ENCODE measurements around the gene NFX1. TPM values are rescaled to one million over a fixed set of nuclear protein-coding genes. Genes with fewer than 3 reads are reported as not detected.
A peak's percentile ranks its signal among the peaks of the same experiment; 100 is the strongest.

NFX1 gene
- total RNA-seq, 1 donor from 2014 or later, result 45.0 TPM

DNA sequence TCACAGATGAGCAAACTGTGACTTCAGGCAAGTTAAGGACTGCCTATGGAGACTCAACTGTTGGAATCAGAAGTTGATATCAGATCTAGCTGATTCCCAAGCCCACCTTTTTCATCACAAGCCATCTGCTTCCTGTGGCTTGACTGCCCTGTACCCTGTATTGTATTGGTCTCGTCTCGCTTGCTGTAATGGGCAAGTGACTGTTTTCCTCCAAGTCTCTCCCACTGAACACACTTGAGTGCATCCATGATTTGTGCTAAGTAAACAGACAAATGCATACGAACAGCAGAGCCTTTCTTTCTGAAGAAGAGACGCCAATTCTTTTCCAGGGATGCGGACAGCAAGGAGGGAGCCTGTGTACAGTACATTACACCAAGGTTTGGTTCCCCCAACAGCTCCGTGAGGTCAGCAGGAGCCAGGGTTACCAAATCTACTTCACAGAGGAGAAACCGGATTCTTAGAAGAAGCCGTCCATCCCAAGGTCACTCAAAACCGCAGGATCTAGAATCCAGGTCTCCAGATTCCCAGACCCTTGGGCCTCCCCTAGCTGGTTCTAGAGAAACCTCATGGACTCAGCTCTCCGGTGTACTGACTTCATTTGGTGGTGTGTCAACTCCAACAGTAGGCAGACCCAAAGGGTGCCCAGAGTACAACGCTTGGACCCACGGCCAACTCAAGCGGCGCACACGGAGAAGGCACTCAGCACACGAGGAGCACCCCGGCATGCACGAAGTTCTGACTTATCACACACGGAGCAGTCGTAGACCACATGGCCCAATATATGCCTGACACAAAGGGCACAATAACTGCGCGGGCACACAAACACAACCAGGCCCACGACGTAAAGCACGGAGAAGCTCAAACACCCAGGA lies 26.9 kb upstream of the NFX1 start:
- DNase-seq, result no peak
- TF ChIP-seq, protein P1, sequence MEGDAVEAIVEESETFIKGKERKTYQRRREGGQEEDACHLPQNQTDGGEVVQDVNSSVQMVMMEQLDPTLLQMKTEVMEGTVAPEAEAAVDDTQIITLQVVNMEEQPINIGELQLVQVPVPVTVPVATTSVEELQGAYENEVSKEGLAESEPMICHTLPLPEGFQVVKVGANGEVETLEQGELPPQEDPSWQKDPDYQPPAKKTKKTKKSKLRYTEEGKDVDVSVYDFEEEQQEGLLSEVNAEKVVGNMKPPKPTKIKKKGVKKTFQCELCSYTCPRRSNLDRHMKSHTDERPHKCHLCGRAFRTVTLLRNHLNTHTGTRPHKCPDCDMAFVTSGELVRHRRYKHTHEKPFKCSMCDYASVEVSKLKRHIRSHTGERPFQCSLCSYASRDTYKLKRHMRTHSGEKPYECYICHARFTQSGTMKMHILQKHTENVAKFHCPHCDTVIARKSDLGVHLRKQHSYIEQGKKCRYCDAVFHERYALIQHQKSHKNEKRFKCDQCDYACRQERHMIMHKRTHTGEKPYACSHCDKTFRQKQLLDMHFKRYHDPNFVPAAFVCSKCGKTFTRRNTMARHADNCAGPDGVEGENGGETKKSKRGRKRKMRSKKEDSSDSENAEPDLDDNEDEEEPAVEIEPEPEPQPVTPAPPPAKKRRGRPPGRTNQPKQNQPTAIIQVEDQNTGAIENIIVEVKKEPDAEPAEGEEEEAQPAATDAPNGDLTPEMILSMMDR (IDR thresholded peaks at IDR 0.05), result no peak
- intact Hi-C loops (cut with DNase I), result no loop called here
- Histone ChIP-seq H3K9me3 (no peaks in the 10 kb centered on the region), H3K36me3 (peaks cover 62% of the 10 kb centered on the region), H3K4me1 (peaks cover 21% of the 10 kb centered on the region), H3K4me3 (peak overlapping the region; percentile 85), H3K27me3 (no peaks in the 10 kb centered on the region), H3K27ac (peak overlapping the region; percentile 90)
- peak; percentile 0 for ATAC-seq

DNA sequence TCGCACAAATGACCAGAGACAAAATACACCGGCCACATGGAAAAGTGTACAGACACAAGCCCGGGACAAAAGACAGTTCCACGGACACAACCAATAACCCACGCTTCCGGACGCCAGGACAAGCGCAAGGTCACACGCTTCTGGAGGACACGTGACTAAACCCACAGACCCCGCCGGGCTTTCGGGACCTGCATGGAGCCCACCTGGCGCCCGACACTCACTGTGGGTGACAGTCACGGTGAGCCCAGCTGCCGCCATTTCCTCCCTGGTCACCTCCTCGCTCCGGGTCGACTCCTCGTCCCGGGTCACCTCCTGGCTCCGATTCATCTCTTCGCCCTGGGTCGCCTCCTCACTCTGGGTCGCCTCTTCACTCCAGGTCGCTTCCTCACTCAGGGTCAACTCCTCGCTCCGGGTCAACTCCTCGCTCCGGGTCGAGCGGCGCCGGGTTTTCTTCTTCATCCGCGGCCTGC lies 26.3 kb upstream of the NFX1 start:
- peak; percentile 7 for ATAC-seq
- Histone ChIP-seq H3K27ac (peak overlapping the region; percentile 90), H3K4me1 (peaks cover 21% of the 10 kb centered on the region), H3K9me3 (no peaks in the 10 kb centered on the region), H3K36me3 (peaks cover 60% of the 10 kb centered on the region), H3K4me3 (peak overlapping the region; percentile 85), H3K27me3 (no peaks in the 10 kb centered on the region)
- intact Hi-C loops (cut with DNase I), result no loop called here
- DNase-seq, result no peak
- TF ChIP-seq, protein P1 (IDR thresholded peaks at IDR 0.05), result no peak

DNA sequence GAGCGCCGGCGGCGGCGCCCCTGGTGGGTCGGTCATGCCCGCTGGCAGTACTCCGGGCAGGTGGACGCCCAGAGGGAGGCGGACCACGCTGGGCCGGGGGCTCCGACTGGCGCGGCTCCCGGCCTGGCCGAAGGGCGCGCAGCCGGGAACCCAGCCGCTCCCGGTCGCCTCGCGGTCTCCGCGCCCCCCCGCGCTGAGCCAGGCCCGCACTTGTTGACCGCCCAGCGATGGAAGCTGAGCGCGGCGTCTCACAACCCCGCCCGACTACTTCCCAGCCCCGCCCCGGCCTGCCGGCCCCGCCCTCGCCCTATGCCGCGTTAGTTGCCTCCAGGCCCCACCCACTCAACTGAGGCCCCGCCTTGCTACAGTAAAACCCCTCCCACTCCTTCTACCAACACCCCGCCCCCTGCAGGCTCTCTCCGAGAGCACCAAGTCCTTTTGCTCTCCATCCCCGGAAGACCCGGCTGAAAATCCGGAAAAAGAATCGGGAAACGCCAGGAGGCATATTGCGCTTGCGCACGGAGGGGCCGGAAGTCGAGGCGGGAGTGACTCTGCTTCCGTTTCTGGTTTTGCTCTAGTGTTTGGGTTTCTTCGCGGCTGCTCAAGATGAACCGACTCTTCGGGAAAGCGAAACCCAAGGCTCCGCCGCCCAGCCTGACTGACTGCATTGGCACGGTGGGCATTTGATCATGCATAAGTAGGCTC lies 25.7 kb upstream of the NFX1 start, which contains the start of the genes BAG1 and CHMP5:
Gene BAG1 (minus strand): TSS at position 236 of the 705 bp plus-strand sequence.
Gene CHMP5 (plus strand): TSS at position 577 of the 705 bp plus-strand sequence. CDS start 30 bp downstream, at position 607.
- DNase-seq, result peak; percentile 100
- ATAC-seq, result peak; percentile 99
- TF ChIP-seq, protein P1 (IDR thresholded peaks at IDR 0.05), result peak; percentile 10
- no peaks in the 10 kb centered on the region for H3K27me3 ChIP-seq
- peak within 1 kb of the TSS; percentile 85 for H3K4me3 ChIP-seq
- H3K27ac ChIP-seq, result peak within 1 kb of the TSS; percentile 90
- intact Hi-C loops (cut with DNase I), result no loop called here
- peaks cover 60% of the 10 kb centered on the region for H3K36me3 ChIP-seq
- no peaks in the 10 kb centered on the region for H3K9me3 ChIP-seq
- H3K4me1 ChIP-seq, result peaks cover 21% of the 10 kb centered on the region

DNA sequence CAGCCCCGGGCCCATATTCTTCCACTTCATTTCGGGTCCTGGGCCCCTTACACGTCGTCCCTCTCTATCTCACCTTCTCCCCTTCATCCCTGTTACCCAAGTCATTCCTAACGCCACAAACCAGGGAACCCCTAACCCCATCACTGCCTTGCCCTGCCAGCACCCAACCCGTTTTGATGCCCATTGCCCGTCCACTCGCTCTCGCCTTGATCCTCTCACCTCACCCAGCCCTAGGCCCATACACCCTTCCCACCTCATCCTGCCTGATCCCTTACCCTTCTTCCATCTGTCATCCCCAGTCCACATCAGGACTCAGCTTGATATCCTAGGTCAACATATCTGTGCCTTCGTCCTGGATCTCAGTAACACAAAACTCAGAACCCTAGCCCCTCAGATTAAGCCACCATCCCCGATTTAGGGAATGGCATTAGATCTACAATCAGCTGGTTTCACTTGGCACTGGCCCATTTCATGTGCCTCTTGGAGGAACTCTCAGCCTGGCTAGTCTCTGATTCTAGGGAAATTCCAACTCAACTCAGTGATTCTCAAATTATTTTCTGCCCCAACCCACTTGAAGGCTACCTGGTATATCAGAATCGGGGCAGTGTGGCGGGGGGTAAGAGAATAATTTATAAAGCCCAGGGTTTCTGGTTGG lies 25.0 kb upstream of the NFX1 start:
- H3K27ac ChIP-seq, result peak overlapping the region; percentile 88
- peak overlapping the region; percentile 85 for H3K4me3 ChIP-seq
- intact Hi-C loops (cut with DNase I), result no loop called here
- TF ChIP-seq, protein P1 (IDR thresholded peaks at IDR 0.05), result no peak
- H3K36me3 ChIP-seq, result peaks cover 60% of the 10 kb centered on the region
- no peak for DNase-seq
- no peaks in the 10 kb centered on the region for H3K9me3 ChIP-seq
- H3K4me1 ChIP-seq, result peaks cover 21% of the 10 kb centered on the region
- ATAC-seq, result no peak
- no peaks in the 10 kb centered on the region for H3K27me3 ChIP-seq

DNA sequence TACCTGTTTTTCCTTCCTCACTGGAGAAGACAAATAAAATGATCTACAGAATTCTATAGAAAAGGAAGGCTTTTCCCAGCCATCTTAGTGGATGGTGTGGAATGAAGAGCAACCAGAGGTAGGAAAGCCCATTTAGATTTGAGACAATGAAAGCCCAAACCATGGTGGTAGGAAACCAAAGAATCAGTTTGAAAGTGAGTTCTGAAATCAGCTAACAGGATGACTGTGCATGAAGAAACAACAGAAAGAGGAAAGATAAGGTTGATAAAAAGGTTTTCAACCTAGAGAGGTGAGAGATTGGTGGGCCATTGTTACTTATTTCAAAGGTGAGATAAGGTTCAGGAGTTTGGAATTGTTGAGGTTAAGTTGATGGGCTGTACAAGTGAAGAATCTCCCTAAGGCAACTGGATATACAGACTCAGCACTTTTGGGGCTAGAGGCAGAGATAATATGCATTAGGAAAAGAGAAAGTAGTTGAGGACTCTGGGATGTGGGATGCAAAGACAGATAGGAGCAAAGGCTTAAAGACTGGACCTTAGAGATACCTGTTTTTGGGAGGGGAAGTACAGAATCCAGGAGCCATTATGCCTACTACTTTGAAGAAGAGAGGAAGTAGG lies 23.1 kb upstream of the NFX1 start:
- no peaks in the 10 kb centered on the region for H3K27me3 ChIP-seq
- peaks cover 21% of the 10 kb centered on the region for H3K4me1 ChIP-seq
- no peak for ATAC-seq
- H3K9me3 ChIP-seq, result no peaks in the 10 kb centered on the region
- no peak overlapping the region for H3K27ac ChIP-seq
- TF ChIP-seq, protein P1 (IDR thresholded peaks at IDR 0.05), result no peak
- DNase-seq, result no peak
- intact Hi-C loops (cut with DNase I), result no loop called here
- no peak overlapping the region for H3K4me3 ChIP-seq
- H3K36me3 ChIP-seq, result peaks cover 60% of the 10 kb centered on the region
